Hepatic stellate cell (primary cell): ENCODE results near the gene TMEM204.
"Not testable (repeated sequence)": the region's sequence is repeated elsewhere in the genome, so short reads cannot be mapped to it uniquely, and the experiment has no call there.

Source experiments
- DNase-seq: peaks from one replicate; pipeline ENCODE4 v3.0.0; 2011; ENCODE audit warnings: low spot score

Gene TMEM204

GRCh38 chr16:1592446-1592845 is 59.0 kb downstream of the TMEM204 start:
- no peak for DNase-seq

DNA sequence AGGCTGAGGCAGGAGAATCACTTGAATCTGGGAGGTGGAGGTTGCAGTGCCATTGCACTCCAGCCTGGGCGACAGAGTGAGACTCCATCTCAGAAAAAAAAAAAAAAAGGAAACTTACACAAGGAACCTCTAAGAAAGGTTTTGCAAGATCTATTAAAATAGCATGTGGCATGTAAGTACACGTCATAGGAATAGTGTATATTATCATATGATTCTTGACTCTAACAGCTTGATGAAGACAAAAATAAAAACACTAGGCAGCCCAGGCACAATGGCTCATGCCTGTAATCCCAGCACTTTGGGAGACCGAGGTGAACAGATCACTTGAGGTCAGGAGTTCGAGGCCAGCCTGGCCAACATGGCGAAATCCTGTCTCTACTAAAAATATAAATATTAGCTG is 62.0 kb downstream of the TMEM204 start:
- DNase-seq, result not testable (repeated sequence)

DNA sequence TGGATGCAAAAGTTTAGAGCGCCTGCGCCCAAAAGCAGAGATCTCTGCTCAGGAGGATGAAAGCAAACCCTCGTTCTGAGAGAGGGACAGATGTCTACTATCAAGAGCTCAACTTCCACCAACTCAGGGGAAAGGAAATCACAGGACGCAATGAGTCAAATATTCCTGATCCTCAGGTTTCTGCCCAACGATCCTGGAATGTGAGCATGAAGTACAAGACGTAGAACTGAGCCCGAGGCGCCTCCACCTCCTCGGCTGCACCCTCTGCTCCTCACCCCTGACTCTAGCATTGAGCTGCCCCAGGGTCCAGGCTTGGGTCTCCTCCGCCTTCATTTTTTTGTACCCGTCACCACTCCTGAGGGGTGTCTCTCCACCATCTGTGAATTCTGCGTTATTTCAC is 63.0 kb downstream of the TMEM204 start:
- DNase-seq, result no peak

- DNase-seq, result no peak
These were observed 63.7 kb downstream of the TMEM204 start for GRCh38 chr16:1597154-1597553.

GRCh38 chr16:1601031-1601430 is 67.6 kb downstream of the TMEM204 start:
- no peak for DNase-seq

- no peak for DNase-seq
These were observed 68.0 kb downstream of the TMEM204 start for GRCh38 chr16:1601489-1601888.

DNA sequence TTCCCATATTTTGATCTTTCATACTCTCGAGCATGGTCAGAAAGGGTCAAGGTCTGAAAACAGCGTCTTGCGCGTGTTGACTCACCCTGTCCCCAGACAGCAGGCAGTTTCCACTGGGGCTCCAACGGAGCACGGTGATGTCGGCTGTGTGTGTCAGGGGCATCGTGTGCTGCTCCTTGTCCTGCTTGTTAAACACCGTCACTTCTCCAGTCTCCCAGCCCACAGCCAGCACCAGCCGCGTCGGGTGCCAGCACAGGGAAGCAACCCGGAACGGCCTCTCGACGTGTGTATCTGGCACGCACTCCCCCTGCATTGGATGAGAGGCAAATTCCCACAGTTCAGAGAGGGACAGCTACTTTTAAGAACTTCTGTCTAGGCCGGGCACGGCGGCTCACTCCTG is 68.8 kb downstream of the TMEM204 start:
- DNase-seq, result no peak
